Neural cell (in vitro differentiated cells): ENCODE results near the gene ASCL5.

Experiments
- CTCF ChIP-seq: fragments of 450-650 bp; IDR thresholded peaks from 2 replicates; pipeline ENCODE4 v1.5.1; 2014; ENCODE audit warnings: antibody characterized with exemption, mild to moderate bottlenecking, moderate library complexity; ENCODE audit not compliant: poor library complexity, severe bottlenecking
- EP300 ChIP-seq: fragments of 450-650 bp; conservative IDR thresholded peaks from 2 replicates; pipeline ENCODE4 v1.6.1; 2014; ENCODE audit warnings: antibody characterized with exemption, mild to moderate bottlenecking, moderate library complexity; ENCODE audit not compliant: poor library complexity, severe bottlenecking
- EZH2 ChIP-seq: fragments of 200-600, 300-800 bp; shearing (Covaris generic), sonication (generic); IDR thresholded peaks from 2 replicates; pipeline ENCODE4 v1.6.1; 2014; ENCODE audit warnings: antibody characterized with exemption, low read length, borderline replicate concordance, mild to moderate bottlenecking; ENCODE audit not compliant: insufficient read depth, poor library complexity, severe bottlenecking
- RAD21 ChIP-seq: fragments of 450-650 bp; conservative IDR thresholded peaks from 2 replicates; pipeline ENCODE4 v1.6.1; 2014; ENCODE audit warnings: antibody characterized with exemption, mild to moderate bottlenecking, moderate library complexity
- REST ChIP-seq: IDR thresholded peaks from 2 replicates; pipeline ENCODE4 v1.6.1; 2012; ENCODE audit warnings: borderline replicate concordance
- SMC3 ChIP-seq: fragments of 450-650 bp; conservative IDR thresholded peaks from 2 replicates; pipeline ENCODE4 v1.6.1; 2014; ENCODE audit warnings: antibody characterized with exemption, mild to moderate bottlenecking, moderate library complexity; ENCODE audit not compliant: poor library complexity

GRCh38 chr1:201139306-201139705 is 12.3 kb upstream of the ASCL5 start:
- TF ChIP-seq EP300 (no peak), SMC3 (no peak), EZH2 (no peak), RAD21 (no peak), CTCF (no peak), REST (no peak)
